OCI-LY3 (cell line): ENCODE results near the gene PGAP6.

Source experiments
- CTCF ChIP-seq: fragments of 200-600, 300-600 bp; sonication (generic); IDR thresholded peaks from 2 replicates; pipeline ENCODE4 v1.5.1; 2014; ENCODE audit warnings: antibody characterized with exemption, low read length, low read depth
- EZH2phosphoT487 ChIP-seq: fragments of 200-600 bp; shearing (Covaris generic); IDR thresholded peaks from 2 replicates; pipeline ENCODE4 v1.6.1; 2018; ENCODE audit warnings: antibody characterized with exemption, mixed run types, low read depth

- TF ChIP-seq CTCF (no peak), EZH2phosphoT487 (no peak)
Observed at GRCh38 chr16:350203-350602, 31.6 kb downstream of the PGAP6 start.
